Islet precursor cell (in vitro differentiated cells): Measurements from ENCODE around the gene FMO1.
"Not testable (repeated sequence)": the region's sequence is repeated elsewhere in the genome, so short reads cannot be mapped to it uniquely, and the experiment has no call there.

Experiments used
- DNase-seq: peaks from one replicate; pipeline ENCODE4 v3.0.0-alpha.2; 2018

The FMO1 gene

DNA sequence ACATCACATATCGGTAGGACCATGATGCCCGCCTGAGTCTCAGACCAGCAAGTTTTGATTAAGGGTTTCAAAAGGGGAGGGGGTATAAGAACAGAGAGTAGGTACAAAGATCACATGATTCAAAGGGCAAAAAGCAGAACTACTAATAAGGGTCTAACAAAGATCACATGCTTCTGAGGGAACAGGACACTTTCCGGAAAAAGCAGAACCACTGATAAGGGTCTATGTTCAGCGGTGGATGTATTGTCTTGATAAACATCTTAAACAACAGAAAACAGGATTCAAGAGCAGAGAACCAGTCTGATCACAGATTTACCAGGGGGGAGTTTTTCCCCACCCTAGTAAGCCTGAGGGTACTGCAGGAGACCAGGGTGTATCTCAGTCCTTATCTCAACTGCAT, 12.1 kb upstream of the FMO1 start:
- DNase-seq: not testable (repeated sequence)

GRCh38 chr1:171243878-171244277, 4.4 kb upstream of the FMO1 start:
- DNase-seq: no peak

GRCh38 chr1:171245458-171246064, 2.7 kb upstream of the FMO1 start:
- DNase-seq: no peak

- no peak for DNase-seq
Measured at GRCh38 chr1:171247501-171247900, 793 bp upstream of the FMO1 start.

DNA sequence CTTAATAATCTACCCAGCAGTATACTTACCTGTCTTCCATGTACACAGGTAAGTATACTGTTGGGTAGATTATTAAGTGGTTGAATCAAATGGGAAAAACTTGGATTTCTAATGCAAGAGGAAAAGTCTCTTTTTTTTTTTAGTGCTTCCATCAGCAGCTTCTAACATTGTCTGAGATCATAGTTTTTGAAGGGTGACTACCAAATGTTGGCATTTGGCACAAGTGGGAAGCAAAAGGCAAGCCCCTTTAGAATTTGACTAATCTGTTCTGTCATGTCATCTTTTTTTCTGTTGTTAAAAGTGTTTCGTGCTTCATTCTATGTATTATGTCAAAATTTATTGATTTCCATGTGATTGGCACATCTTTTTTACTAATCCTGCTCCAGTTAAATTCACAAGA, 547 bp downstream of the FMO1 start:
- DNase-seq: no peak

- DNase-seq: no peak
Measured at GRCh38 chr1:171250263-171250662, 2.0 kb downstream of the FMO1 start.

- DNase-seq: peak; percentile 68
Measured at GRCh38 chr1:171251042-171251951, 3.0 kb downstream of the FMO1 start.

GRCh38 chr1:171251952-171252300, 3.6 kb downstream of the FMO1 start:
- DNase-seq: no peak

- no peak for DNase-seq
Measured at GRCh38 chr1:171252482-171252881, 4.2 kb downstream of the FMO1 start.

DNA sequence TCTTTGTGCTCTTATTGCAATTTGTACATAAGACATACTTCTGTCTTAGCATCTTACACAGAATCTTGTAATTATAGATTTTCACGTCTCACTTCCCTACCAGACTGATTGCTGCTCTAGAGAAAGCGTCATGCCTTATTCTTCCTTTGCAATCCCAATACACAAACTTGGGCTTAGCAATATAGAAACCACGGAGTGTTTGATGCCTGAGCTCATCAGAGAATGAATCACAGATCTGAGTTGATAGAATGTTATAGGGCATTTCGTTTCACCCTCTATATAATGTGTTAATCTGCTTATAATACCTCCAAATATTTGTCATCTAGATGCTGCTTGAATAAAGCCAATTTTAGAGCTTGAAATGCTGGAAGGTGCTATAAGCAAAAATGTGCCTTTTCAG, 6.6 kb downstream of the FMO1 start:
- no peak for DNase-seq

DNA sequence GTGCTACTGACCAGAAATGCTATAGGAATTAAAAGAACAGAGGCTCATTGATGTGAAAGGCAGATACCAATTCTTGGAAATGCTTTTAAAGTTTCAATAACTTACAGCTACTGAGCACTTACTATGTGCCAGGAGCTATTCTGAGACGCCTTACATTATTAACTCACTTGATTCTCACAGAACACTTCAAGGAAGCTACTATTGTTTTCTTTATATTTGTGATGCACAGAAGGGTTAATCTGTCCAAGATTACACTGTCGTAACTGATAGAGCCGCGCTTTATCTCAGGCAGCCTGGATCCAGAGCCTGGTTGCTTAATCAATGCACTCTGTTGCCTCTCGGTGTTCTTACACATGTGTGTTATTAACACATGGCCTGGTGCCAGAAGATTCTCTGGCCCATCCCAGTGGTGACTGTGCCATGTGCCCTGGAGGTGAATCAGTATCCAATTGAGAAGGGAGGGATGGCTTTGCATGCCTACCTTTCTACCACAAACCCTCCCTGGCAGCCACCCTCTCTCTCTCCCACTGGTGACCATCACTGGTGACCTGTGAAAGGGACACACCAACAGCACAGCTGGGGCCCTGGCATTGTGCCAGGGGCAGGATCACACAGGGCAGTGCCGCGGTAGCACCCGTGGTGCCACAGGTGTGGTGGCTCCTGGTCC, 8.8 kb downstream of the FMO1 start:
- no peak for DNase-seq

DNA sequence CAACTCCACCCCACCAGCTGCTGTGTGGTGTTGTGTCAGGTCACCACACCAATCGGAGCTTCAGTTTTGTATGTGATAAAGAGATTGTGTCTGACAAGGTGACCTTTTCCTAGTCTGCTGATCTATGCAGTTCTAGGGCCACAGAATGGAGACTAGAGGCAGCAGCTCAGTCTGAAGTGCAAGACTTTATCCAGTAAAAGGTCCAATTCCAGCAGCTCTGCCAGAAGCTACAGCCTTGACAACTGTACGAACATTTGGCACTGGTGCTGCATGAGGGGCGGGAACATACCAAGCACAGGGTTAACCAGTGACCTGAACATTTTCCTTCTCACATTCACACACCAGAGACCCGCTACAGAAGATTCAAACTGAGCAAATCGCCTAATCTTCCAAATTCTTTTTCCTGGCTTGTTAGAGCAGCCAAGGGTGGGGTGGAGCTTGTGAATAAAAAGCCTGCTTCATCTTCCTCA, 9.3 kb downstream of the FMO1 start:
- DNase-seq: no peak

- DNase-seq: peak; percentile 61
Measured at GRCh38 chr1:171258429-171258828, 10.1 kb downstream of the FMO1 start.

DNA sequence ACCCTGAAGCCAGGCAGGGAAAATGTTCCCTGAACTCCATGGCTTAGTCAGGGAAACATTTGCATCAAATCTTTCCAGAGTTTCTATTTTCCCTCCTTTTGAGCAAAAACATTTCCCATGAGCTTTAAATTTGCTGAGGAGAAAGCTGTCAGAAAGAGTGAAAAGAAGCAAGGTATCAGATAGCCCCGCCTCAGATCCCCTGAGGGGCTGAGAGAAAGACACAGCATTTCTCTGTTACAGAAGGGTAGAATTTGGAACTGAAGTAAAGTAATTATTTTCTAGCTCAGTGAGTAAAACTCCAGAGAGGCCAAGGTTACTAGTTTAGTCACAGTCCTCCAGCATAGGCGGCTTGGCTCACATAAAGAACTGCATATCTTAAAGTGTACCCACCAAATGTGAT, 10.6 kb downstream of the FMO1 start:
- DNase-seq: no peak

GRCh38 chr1:171261336-171261735, 13.0 kb downstream of the FMO1 start:
- no peak for DNase-seq

DNA sequence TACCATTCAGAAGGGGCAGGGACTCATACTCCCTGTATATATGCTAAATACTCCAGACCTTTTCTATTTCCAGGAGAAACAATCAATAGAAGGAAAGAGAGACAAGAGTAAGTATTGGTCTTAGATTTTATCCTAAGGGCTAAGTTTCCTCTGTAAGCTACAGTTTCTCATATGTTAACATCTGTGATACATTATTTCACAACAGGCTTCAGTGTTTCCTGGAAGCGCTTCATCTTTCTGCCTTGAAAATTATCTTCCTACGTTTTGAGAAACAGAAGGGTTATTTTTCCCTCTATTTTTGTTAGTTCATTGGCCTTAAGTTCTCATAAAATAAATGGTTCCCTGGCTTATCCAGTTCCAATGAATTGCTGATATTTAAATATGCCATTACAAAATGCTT, 15.6 kb downstream of the FMO1 start:
- DNase-seq: no peak

- DNase-seq: no peak
Measured at GRCh38 chr1:171265686-171266085, 17.4 kb downstream of the FMO1 start.

DNA sequence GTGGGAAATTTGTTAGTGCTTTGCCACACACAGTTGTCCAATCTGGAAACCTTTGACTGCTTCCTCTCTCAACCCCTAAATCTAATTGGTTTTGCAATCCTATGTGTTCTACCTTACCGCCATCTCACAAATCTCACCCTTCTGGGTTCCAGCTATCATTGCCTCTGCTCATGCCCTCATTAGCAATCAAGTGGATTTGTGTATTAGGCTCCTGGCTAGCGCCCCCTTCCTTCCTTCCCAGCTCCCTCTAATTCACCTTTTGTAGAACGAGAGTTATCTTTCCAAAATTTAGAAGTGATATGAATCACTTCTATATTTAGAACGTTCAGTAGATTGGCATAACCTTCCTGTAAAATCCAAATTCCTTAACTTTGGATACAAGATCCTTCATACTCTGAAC, 18.6 kb downstream of the FMO1 start:
- DNase-seq: no peak

GRCh38 chr1:171267391-171267790, 19.1 kb downstream of the FMO1 start:
- no peak for DNase-seq

- no peak for DNase-seq
Measured at GRCh38 chr1:171270806-171271205, 22.5 kb downstream of the FMO1 start.

DNA sequence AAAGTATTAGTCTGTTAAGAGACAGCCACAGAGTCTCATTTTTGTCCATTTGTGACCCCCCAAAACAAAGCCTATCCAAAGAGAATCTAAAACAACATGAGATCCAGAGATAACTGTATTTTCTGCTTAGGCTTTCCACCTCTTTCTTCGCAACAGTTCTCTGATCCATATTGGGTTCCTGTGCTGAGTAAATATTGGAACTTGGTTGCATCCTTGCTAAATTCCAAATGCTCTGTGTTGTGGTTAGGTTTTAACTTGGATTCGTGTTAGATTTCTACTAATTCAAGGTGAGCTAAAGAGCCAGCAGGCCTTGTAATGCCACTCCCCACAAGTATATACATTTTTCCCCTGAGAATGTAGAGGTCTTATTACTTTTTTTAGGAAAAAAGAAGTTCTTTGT, 29.2 kb downstream of the FMO1 start:
- DNase-seq: no peak

- DNase-seq: no peak
Measured at GRCh38 chr1:171279234-171279633, 30.9 kb downstream of the FMO1 start.

GRCh38 chr1:171279678-171280077, 31.4 kb downstream of the FMO1 start:
- DNase-seq: no peak

DNA sequence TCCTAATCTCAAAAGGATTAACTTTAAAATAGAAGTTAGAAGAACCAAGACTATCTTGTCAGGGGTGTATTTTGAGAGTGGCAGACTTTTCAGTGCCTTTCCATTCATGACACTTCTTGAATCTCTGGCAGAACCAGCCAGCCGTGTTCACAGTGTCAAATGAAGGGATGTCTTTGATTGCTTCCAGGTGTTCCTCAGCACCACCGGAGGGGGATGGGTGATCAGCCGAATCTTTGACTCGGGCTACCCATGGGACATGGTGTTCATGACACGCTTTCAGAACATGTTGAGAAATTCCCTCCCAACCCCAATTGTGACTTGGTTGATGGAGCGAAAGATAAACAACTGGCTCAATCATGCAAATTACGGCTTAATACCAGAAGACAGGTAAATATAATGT, 32.3 kb downstream of the FMO1 start:
- no peak for DNase-seq
